Type B pancreatic cell (in vitro differentiated cells): Measurements from ENCODE around the gene COX4I1. TPM values are rescaled to one million over a fixed set of nuclear protein-coding genes. Genes with fewer than 3 reads are reported as not detected.

Source experiments
- DNase-seq: peaks from one replicate; pipeline ENCODE4 v3.0.0; 2021; ENCODE audit warnings: mixed read lengths; ENCODE audit not compliant: unreplicated experiment; ENCODE audit errors: extremely low spot score
- H3K27ac Mint-ChIP-seq: 2 replicates; pipeline ENCODE4 v1.8.0; 2021; ENCODE audit warnings: mild to moderate bottlenecking, mixed read lengths
- H3K27me3 Mint-ChIP-seq: 2 replicates; pipeline ENCODE4 v1.8.0; 2021; ENCODE audit warnings: mixed read lengths
- H3K36me3 Mint-ChIP-seq: 2 replicates; pipeline ENCODE4 v1.8.0; 2021; ENCODE audit warnings: mixed read lengths
- H3K4me1 Mint-ChIP-seq: one replicate; pipeline ENCODE4 v1.8.0; 2021; ENCODE audit warnings: mixed read lengths; ENCODE audit not compliant: unreplicated experiment
- H3K4me3 Mint-ChIP-seq: 2 replicates; pipeline ENCODE4 v1.8.0; 2021; ENCODE audit warnings: mild to moderate bottlenecking, mixed read lengths
- H3K9me3 Mint-ChIP-seq: 2 replicates; pipeline ENCODE4 v1.8.0; 2021; ENCODE audit warnings: mixed read lengths
- CTCF ChIP-seq: fragments of 200-600 bp; sonication (generic); conservative IDR thresholded peaks from 2 replicates; pipeline ENCODE4 v1.5.0; 2021; ENCODE audit warnings: antibody characterized with exemption, mild to moderate bottlenecking
- total RNA-seq: library from RNA; stranded (reverse); gene quantifications from 2 replicates; pipeline ENCODE4 v1.2.1, GENCODE V29; 2021; ENCODE audit warnings: low replicate concordance

The COX4I1 gene
- total RNA-seq, 1 donor from 2014 or later, result 524 TPM

- Mint-ChIP-seq H3K27me3 (peaks cover 40% of the 10 kb centered on the region), H3K9me3 (no peaks in the 10 kb centered on the region), H3K4me1 (peaks cover 12% of the 10 kb centered on the region), H3K27ac (peak overlapping the region; percentile 18), H3K36me3 (no peaks in the 10 kb centered on the region), H3K4me3 (peak overlapping the region; percentile 72)
- DNase-seq, result no peak
- no peak for TF ChIP-seq CTCF
These were observed 47.6 kb upstream of the COX4I1 start for GRCh38 chr16:85751698-85752501.

GRCh38 chr16:85752511-85753420 lies 46.7 kb upstream of the COX4I1 start:
- peaks cover 12% of the 10 kb centered on the region for H3K4me1 Mint-ChIP-seq
- H3K4me3 Mint-ChIP-seq, result peak overlapping the region; percentile 67
- peak; percentile 41 for TF ChIP-seq CTCF
- no peak for DNase-seq
- H3K27ac Mint-ChIP-seq, result peak overlapping the region; percentile 48
- H3K27me3 Mint-ChIP-seq, result peaks cover 43% of the 10 kb centered on the region
- H3K9me3 Mint-ChIP-seq, result no peaks in the 10 kb centered on the region
- H3K36me3 Mint-ChIP-seq, result no peaks in the 10 kb centered on the region

GRCh38 chr16:85753559-85753958 lies 45.9 kb upstream of the COX4I1 start:
- H3K27ac Mint-ChIP-seq, result peak overlapping the region; percentile 11
- H3K9me3 Mint-ChIP-seq, result no peaks in the 10 kb centered on the region
- TF ChIP-seq CTCF, result no peak
- peaks cover 40% of the 10 kb centered on the region for H3K27me3 Mint-ChIP-seq
- no peaks in the 10 kb centered on the region for H3K36me3 Mint-ChIP-seq
- DNase-seq, result no peak
- H3K4me1 Mint-ChIP-seq, result peaks cover 12% of the 10 kb centered on the region
- no peak overlapping the region for H3K4me3 Mint-ChIP-seq

- H3K4me1 Mint-ChIP-seq, result peaks cover 12% of the 10 kb centered on the region
- H3K4me3 Mint-ChIP-seq, result no peak overlapping the region
- TF ChIP-seq CTCF, result no peak
- H3K9me3 Mint-ChIP-seq, result no peaks in the 10 kb centered on the region
- no peaks in the 10 kb centered on the region for H3K36me3 Mint-ChIP-seq
- no peak for DNase-seq
- H3K27ac Mint-ChIP-seq, result no peak overlapping the region
- peaks cover 40% of the 10 kb centered on the region for H3K27me3 Mint-ChIP-seq
These were observed 45.5 kb upstream of the COX4I1 start for GRCh38 chr16:85753976-85754375.

GRCh38 chr16:85754413-85754812 lies 45.1 kb upstream of the COX4I1 start:
- Mint-ChIP-seq H3K4me3 (no peak overlapping the region), H3K27ac (no peak overlapping the region), H3K27me3 (peaks cover 43% of the 10 kb centered on the region), H3K36me3 (no peaks in the 10 kb centered on the region), H3K9me3 (no peaks in the 10 kb centered on the region), H3K4me1 (peaks cover 12% of the 10 kb centered on the region)
- no peak for TF ChIP-seq CTCF
- DNase-seq, result no peak
